Vagina (tissue), 2 donors: ENCODE data around the gene CTAGE1.

Source experiments
- CTCF ChIP-seq, 3 experiments: fragments of 450-650 bp in 2 of 3; fragments of 200-600 bp in 1 of 3; sonication (generic) in 1 of 3; IDR thresholded peaks; one replicate each; pipeline ENCODE4 v1.5.1; 2017 to 2019; ENCODE audit warnings: antibody characterized with exemption in 3 of 3, mild to moderate bottlenecking in 2 of 3, moderate library complexity in 2 of 3
- POLR2A ChIP-seq, 2 donors: fragments of 450-650 bp; IDR thresholded peaks; one replicate each; pipeline ENCODE4 v1.6.1; 2017; ENCODE audit warnings: antibody characterized with exemption in 2 of 2, mild to moderate bottlenecking in 2 of 2, moderate library complexity in 2 of 2
- POLR2AphosphoS5 ChIP-seq, 2 donors: sonication (generic); formaldehyde crosslinking; IDR thresholded peaks; one replicate each; pipeline ENCODE4 v1.9.0; 2017; ENCODE audit warnings: antibody characterized with exemption in 2 of 2, mild to moderate bottlenecking in 2 of 2, low read depth in 1 of 2; ENCODE audit not compliant: insufficient read depth in 1 of 2

DNA sequence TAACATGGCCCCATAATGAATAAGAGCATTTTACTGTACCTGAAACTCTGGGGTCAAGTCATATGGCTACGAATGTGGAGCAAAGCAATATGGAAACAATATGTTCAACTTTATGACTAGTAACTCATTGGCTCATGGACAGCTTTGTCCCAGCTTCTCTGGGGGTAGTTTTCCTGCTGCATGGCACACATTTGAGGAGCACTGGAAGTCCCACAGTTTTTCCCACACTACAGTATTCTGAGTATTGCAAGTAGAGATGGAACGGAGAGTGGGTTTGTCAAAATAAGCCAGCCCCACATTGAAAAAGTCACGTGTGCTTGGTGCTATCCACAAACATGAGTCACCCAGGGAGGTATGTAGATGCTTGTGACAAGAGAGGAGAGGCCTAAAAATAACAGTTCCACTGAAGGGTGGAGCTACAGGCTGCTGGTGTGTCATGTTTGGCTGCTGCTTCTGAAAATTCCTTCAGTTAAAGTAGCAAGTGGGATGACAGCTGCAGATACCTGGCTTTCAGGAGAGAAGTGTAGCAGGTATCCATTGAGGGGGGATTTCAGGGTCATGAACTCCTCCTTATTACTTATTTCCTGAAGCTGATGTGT lies 48.2 kb upstream of the CTAGE1 start:
- TF ChIP-seq CTCF (IDR thresholded peaks at IDR 0.05), result no peak
- no peak for TF ChIP-seq POLR2A (IDR thresholded peaks at IDR 0.05)
- peak in 1 of 2 donors; percentile 59 for TF ChIP-seq POLR2AphosphoS5 (IDR thresholded peaks at IDR 0.05; ENCODE audit: insufficient read depth in 1 of 2, low read depth in 1 of 2)
